AG09319 (cell line): ENCODE measurements around the gene TCHHL1.

Experiments used
- DNase-seq: peaks from one replicate; pipeline ENCODE4 v3.0.0-alpha.2; 2010; ENCODE audit warnings: low read depth; ENCODE audit errors: extremely low read depth
- TF ChIP-seq, protein P1 (sequence below): IDR thresholded peaks from 2 replicates; pipeline ENCODE4 v1.5.1; 2011; ENCODE audit warnings: low read depth, mild to moderate bottlenecking, inconsistent platforms, low read length, moderate library complexity

TCHHL1 gene

DNA sequence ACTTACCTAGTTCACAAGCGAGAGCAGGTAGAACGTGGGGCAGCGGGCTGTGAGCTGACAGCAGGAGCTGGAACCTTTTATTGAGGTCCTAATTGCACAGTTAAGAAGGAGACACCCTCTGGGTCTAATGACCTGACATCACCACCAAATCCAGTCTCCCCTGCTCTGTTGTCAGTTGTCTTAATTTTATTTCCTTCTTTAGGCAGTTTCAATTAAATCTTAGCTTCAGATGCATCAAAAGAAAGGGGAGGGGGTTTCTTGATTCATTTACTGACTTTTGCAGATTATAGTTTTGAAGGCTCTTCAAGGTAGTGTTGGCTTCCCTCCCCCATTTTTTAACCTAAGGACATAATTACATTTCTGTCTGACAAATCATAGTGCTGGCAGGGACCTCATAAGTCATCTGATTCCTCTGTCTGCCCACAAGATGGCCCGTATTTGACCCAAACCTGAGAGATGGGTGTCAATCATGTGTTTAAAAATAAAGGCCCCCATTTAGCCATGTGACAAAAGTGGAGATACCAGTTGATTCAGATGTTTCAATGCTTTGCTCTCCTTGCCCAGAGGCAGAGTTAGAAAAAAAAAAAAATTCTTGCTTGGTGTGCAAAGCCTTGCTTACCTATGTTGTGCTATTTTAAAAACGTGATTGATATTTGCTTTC lies at the start of gene TCHHL1:
Gene TCHHL1 (minus strand): TSS at position 51 of the 661 bp plus-strand sequence. CDS start 921 bp downstream, outside the sequence.
- DNase-seq, result no peak
- TF ChIP-seq, protein P1, sequence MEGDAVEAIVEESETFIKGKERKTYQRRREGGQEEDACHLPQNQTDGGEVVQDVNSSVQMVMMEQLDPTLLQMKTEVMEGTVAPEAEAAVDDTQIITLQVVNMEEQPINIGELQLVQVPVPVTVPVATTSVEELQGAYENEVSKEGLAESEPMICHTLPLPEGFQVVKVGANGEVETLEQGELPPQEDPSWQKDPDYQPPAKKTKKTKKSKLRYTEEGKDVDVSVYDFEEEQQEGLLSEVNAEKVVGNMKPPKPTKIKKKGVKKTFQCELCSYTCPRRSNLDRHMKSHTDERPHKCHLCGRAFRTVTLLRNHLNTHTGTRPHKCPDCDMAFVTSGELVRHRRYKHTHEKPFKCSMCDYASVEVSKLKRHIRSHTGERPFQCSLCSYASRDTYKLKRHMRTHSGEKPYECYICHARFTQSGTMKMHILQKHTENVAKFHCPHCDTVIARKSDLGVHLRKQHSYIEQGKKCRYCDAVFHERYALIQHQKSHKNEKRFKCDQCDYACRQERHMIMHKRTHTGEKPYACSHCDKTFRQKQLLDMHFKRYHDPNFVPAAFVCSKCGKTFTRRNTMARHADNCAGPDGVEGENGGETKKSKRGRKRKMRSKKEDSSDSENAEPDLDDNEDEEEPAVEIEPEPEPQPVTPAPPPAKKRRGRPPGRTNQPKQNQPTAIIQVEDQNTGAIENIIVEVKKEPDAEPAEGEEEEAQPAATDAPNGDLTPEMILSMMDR, result no peak

DNA sequence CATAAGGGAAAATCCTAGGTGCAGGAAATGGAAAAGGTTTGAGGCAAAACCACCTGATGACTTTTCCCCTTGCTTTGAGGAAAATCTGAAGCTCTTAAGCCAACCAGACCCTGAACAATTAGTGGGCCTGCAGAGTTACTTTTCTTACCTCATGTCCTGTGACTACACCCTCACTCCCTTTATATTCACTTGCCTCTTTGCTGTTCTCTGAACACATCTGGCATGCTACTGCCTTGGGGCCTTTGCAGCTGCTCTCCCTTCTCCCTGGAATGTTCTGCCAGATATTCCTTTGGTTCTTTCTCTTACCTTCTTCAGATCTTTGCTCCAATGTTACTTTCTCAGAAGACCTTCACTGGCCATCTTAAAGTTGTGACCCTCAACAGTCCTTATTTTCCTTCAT lies 48.4 kb upstream of the TCHHL1 start:
- TF ChIP-seq, protein P1, result no peak
- DNase-seq, result no peak

GRCh38 chr1:152130186-152130585 lies 41.3 kb upstream of the TCHHL1 start:
- TF ChIP-seq, protein P1, result no peak
- no peak for DNase-seq

GRCh38 chr1:152127673-152128072 lies 38.8 kb upstream of the TCHHL1 start:
- TF ChIP-seq, protein P1, result no peak
- no peak for DNase-seq

DNA sequence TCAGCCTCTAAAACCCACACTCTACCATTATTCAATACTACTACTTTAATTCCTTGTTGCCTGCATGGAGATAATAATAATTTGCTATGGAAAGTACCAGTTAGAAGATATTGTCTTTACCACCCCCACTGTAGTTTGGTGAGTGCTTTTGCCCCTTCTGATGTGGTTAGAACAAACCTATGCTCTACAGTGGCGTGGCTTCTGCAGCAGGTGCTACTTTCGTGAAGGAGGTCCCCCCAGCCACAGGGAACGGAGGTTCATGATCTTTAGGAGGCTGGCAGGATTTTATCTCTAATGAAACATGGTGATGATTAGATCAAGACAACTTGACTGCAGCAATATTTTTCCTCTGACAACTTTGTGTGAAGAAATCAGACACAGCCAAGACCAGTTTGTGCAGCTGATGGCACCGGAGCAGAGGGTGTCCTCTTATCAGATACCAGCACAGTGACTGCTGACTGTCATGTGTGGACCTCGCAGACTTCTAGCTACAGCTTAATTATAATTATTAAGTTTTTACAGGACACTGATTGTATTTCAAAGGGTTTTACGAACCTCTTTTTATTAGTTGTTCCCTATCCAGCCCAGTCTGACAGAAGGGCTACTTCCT lies 37.1 kb upstream of the TCHHL1 start:
- DNase-seq, result no peak
- TF ChIP-seq, protein P1, result no peak

DNA sequence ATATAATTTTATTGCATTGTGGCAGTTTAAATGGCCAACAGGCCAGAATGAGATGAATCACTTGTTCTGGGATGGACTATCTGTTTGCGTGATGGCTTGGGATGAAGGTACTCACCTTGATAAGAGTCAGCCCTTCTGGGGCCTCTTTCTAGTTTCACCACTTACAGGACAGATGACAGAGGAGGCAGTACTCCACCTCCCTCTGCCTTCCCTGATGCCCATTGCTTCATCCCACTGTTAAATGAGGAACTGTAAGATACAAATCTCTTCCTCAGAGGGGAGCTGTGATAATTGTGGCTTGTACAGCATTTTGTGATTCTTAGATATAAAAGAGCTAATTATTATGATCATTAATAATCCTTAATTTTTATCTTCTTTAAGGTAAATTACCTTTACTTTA lies 30.1 kb upstream of the TCHHL1 start:
- no peak for DNase-seq
- TF ChIP-seq, protein P1, result no peak

- TF ChIP-seq, protein P1, result no peak
- DNase-seq, result no peak
These were observed 26.5 kb upstream of the TCHHL1 start, which contains the start of gene TCHH for GRCh38 chr1:152115344-152115743. TSS of gene TCHH (minus strand) at chr1:152115444. CDS start at chr1:152114080, 1,364 bp downstream.
